ENCODE data around the gene WDCP. TPM values are rescaled to one million over a fixed set of nuclear protein-coding genes. Genes with fewer than 3 reads are reported as not detected.
"Not testable (repeated sequence)": the region's sequence is repeated elsewhere in the genome, so short reads cannot be mapped to it uniquely, and the experiment has no call there.

Gene WDCP, protein sequence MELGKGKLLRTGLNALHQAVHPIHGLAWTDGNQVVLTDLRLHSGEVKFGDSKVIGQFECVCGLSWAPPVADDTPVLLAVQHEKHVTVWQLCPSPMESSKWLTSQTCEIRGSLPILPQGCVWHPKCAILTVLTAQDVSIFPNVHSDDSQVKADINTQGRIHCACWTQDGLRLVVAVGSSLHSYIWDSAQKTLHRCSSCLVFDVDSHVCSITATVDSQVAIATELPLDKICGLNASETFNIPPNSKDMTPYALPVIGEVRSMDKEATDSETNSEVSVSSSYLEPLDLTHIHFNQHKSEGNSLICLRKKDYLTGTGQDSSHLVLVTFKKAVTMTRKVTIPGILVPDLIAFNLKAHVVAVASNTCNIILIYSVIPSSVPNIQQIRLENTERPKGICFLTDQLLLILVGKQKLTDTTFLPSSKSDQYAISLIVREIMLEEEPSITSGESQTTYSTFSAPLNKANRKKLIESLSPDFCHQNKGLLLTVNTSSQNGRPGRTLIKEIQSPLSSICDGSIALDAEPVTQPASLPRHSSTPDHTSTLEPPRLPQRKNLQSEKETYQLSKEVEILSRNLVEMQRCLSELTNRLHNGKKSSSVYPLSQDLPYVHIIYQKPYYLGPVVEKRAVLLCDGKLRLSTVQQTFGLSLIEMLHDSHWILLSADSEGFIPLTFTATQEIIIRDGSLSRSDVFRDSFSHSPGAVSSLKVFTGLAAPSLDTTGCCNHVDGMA
- 1 to 10 TPM; 5.5 to 6.6 TPM for total RNA-seq
- long read RNA-seq, partial matches to known transcripts = 0 of 4 reads
- long read RNA-seq, other reads (novel, unspliced or antisense) = 0 of 4 reads

GRCh38 chr2:24046930-24047702, at the start of gene WDCP:
WDCP (minus strand) TSS chr2:24047391; CDS start chr2:24039494, 7,897 bp downstream.
- intact Hi-C loops (cut with DNase I) = loop anchor here in 1 of 2 donors (5.0 kb wide), 1 partner anchor 120 kb away; the partner anchor contains the start of gene ATAD2B
- ATAC-seq (peak; percentile 99 to 100), DNase-seq (peak; percentile 97)

DNA sequence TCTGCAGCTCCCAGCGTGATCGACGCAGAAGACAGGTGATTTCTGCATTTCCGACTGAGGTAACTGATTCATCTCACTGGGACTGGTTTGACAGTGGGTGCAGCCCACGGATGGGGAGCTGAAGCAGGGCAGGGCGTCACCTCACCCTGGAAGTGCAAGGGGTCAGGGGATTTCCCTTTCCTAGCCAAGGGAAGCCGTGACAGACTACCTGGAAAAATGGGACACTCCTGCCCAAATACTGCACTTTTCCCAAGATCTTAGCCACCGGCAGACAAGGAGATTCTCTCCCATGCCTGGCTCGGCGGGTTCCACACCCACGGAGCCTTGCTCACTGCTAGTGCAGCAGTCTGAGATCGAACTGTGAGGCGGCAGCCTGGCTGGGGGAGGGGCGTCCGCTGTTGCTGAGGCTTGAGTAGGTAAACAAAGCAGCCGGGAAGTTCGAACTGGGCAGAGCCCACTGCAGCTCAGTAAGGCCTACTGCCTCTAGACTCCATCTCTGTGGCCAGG, 48.0 kb upstream of the WDCP start:
- ATAC-seq; intact Hi-C loops (cut with DNase I); DNase-seq: not testable (repeated sequence)

DNA sequence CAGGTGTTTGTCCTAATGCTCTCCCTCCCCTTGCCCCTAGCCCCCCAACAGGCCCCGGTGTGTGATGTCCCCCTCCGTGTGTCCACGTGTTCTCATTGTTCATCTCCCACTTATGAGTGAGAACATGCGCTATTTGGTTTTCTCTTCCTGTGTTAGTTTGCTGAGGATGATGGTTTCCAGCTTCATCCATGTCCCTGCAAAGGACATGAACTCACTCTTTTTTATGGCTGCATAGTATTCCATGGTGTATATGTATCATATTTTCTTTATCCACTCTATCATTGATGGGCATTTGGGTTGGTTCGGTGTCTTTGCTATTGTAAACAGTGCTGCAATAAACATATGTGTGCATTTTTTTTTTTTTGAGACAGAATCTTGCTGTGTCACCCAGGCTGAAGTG, 46.1 kb upstream of the WDCP start:
- ATAC-seq; DNase-seq; intact Hi-C loops (cut with DNase I): not testable (repeated sequence)

GRCh38 chr2:24088821-24089359, 41.7 kb upstream of the WDCP start:
- ATAC-seq = no peak
- no peak for DNase-seq
- intact Hi-C loops (cut with DNase I) = no loop called here

DNA sequence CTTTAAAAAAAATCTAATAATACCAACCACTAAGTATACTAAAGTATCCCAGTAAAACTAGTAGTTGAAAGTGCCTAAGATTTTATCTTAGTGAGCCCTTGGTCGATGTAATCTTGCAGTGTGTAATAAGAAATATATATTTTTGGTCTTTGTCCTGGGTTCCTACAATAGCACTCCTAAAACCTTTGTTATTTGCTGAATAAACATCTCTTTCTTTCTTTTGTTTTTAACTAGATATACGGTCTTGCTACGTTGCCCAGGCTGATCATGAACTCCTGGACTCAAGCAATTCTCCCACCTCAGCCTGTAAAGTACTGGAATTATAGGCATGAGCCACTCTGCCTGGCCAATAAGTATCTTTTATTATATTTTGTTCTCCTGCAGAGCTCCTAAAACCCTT, 39.8 kb upstream of the WDCP start:
- DNase-seq = no peak
- intact Hi-C loops (cut with DNase I) = no loop called here
- no peak for ATAC-seq

DNA sequence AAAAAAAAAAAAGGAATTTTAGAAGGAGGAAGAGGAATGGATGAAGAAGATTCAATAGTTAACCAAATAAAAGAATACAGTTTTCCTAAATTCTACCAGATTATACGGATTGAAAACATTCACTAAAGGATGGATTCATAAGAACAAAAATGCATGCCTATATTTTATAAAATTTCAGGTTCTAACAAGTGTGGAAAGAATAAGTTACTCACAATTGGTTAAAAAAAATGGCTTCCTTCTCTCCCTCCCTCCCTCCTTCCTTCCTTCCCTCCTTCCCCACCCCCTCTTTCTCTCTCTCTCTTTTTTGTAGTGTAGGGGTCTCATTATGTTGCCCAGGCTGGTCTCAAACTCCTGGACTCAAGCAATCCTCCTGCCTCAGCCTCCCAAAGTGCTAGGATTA, 39.0 kb upstream of the WDCP start:
- intact Hi-C loops (cut with DNase I) = no loop called here
- DNase-seq = no peak
- no peak for ATAC-seq

GRCh38 chr2:24085200-24085489, 38.0 kb upstream of the WDCP start:
- ATAC-seq (peak; percentile 3 to 10), DNase-seq (no peak)
- intact Hi-C loops (cut with DNase I) = no loop called here

GRCh38 chr2:24084386-24085199, 37.4 kb upstream of the WDCP start, which contains the start of gene TP53I3:
TP53I3 (minus strand) TSS chr2:24084834; CDS start chr2:24084326, 508 bp downstream.
- DNase-seq (peak; percentile 90), ATAC-seq (peak; percentile 96 to 97)
- intact Hi-C loops (cut with DNase I) = loop anchor here in 1 of 2 donors (5.0 kb wide), 2 partner anchors 157 to 257 kb away; partner anchors contain the start of gene ATAD2B

DNA sequence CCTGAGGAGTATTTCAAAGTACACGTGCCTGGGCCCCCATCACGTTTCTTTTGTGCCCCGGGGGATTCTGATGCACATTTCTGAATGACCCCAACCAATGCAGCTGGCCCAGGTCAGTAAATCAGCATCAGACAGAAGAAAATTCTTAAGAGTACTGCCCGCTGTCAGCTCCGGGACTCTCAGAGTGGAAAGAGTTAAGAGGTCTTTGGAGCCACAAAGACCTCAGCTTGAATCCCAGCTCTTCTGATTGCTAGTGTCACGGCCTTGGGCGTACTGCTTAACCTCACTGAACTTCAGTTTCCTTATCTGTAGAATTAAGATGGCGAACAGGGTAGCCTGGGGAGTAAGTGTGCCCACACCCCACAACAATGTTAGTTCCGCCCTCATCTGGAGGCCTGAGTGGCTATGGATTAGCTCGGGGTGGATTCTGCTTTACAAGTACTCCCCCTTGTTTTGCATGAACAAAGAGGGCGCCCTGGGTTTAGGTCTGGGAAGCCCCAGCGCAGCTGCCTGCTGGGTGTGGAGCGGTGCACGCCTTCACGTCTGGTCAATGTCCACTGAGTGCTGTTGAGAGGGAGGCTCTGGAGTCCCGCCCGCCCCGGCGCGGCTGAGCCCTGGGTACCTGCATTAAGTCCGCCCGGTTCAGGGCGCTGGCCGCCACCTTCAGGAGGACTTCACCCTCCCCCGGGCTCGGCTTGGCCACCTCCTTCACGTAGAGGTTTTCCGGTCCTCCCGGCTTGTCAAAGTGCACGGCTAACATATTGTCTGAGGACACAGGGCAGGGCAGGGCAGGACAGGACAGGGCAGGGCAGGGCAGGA, 36.6 kb upstream of the WDCP start:
- intact Hi-C loops (cut with DNase I) = loop anchor here in 1 of 2 donors (5.0 kb wide), 2 partner anchors 156 to 256 kb away; partner anchors contain the start of gene ATAD2B
- peak; percentile 63 to 75 for ATAC-seq
- peak; percentile 74 for DNase-seq

DNA sequence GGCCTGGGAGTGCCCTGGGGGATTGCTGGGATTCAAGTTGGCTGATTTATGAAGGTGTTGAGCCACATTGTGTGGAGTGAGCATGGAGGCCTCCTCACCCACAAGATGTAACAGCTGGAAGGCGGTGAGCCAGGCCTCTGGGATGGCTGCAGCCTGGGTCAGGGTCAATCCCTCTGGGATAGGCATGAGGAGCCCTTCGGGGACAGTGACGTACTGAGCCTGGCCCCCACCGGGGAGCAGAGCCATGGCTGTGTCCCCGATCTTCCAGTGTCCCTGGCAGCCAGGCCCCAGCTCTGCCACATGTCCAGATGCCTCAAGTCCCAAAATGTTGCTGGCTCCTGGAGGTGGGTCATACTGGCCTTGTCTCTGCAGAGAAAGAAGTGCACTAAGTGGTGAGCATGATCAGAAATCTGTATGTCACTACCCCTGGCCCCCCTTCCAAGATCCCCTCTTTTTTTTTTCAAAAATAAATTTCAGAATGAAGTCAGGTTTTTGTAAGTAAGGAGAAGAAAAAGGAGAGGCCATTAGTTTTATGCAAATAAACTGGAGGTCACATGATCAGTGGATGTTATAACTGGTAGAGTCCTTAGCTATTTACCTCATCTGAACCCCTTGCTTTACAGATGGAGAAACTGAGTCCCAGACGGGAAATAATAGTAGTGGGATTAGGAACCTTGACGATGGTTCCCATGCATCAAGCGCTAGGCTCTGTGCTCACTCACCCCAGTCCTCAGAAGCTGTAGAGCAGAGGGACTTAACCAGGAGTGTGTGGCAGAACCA, 35.8 kb upstream of the WDCP start:
- ATAC-seq = no peak
- intact Hi-C loops (cut with DNase I) = loop anchor here in 1 of 2 donors (5.0 kb wide), 2 partner anchors 156 to 256 kb away; partner anchors contain the start of gene ATAD2B

GRCh38 chr2:24080701-24081100, 33.5 kb upstream of the WDCP start:
- intact Hi-C loops (cut with DNase I) = loop anchor here in 1 of 2 donors (5.0 kb wide), 2 partner anchors 153 to 253 kb away; partner anchors contain the start of gene ATAD2B
- no peak for DNase-seq
- ATAC-seq = no peak

More for the DNA sequence above, 35.8 kb upstream of the WDCP start:
- DNase-seq = peak; percentile 20

DNA sequence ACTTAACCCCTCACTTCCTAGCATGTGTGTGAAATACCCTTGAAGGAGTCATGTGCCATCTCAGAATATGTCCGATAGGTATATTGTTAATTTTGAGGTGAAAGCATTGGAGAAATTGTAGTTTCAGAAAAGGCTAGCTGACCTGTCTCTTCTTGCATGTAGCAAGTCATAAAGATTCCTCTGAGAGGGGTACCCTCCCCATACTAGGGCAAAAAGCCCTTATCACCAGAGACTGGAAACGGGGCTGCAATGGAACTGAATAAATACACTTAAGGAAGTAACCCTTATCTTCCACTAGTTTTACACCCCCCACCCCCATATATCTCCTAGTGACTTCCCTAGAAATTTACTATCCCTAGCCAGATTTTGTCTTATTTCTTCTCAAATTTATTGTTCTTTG, 30.7 kb upstream of the WDCP start:
- intact Hi-C loops (cut with DNase I) = loop anchor here in 1 of 2 donors (5.0 kb wide), 1 partner anchor 141 kb away; no protein-coding TSS in a partner anchor
- DNase-seq (no peak), ATAC-seq (no peak)

- DNase-seq (peak; percentile 20), ATAC-seq (no peak)
- intact Hi-C loops (cut with DNase I) = loop anchor here in 1 of 2 donors (5.0 kb wide), 1 partner anchor 140 kb away; no protein-coding TSS in a partner anchor
Measured at GRCh38 chr2:24077535-24077877, 30.3 kb upstream of the WDCP start.

DNA sequence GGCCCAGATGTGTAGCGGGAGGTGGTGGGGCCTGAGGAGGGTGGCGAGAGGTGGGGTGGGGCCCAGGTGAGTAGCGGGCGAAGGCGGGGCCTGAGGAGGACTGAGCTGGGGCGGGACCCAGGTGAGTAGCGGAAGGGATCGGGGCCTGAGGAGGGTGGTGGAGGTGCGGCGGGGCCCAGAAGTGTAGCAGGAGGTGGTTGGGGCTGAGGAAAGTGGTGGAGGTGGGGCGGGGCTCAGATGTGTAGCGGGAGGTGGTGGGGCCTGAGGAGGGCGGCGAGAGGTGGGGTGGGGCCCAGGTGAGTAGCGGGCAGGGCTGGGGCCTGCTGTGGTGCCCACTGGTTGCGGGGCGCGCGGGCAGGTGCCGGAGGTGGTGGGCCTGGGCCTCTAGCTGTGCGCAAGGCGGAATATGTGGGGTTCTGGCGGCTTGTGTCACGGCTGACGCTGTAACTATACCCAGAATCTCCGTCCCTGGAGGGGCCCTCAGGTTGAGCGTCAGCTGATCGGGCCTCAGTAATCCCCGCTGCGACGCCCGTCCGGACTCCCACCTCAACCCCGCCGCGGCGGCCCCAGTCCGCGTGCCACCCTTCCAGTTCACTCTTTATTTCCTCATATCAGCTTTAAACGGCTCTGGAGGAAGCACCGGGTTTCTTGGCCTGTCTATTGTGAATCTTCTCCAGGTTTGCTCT, 29.8 kb upstream of the WDCP start:
- intact Hi-C loops (cut with DNase I) = loop anchor here in 1 of 2 donors (5.0 kb wide), 1 partner anchor 140 kb away; no protein-coding TSS in a partner anchor
- ATAC-seq (peak; percentile 1 to 9), DNase-seq (no peak)

Data from left cardiac atrium (tissue), 4 donors.